Liver (tissue), 9 donors: ENCODE results near the gene KIF11. TPM values are rescaled to one million over a fixed set of nuclear protein-coding genes. Genes with fewer than 3 reads are reported as not detected.

Source experiments
- DNase-seq: peaks from one replicate; pipeline ENCODE4 v3.0.0-alpha.2; 2017; ENCODE audit warnings: low spot score
- H3K27ac ChIP-seq, 2 donors: one replicate each; pipeline ENCODE4 v1.7.0; 2013; ENCODE audit warnings: inconsistent platforms in 2 of 2, low read length in 2 of 2, control low read depth in 1 of 2, low read depth in 1 of 2, mild to moderate bottlenecking in 1 of 2
- H3K27me3 ChIP-seq, 4 donors: one replicate each; pipeline versions ENCODE4 v1.6.1 to v1.7.0; 2013; ENCODE audit warnings: low read length in 3 of 4, inconsistent platforms in 1 of 4, mild to moderate bottlenecking in 1 of 4, moderate library complexity in 1 of 4; ENCODE audit not compliant: control insufficient read depth in 4 of 4, insufficient read depth in 4 of 4
- H3K36me3 ChIP-seq, 4 donors: one replicate each; pipeline versions ENCODE4 v1.6.1 to v1.7.0; 2013; ENCODE audit warnings: low read length in 3 of 4, mild to moderate bottlenecking in 3 of 4, low read depth in 1 of 4, moderate library complexity in 1 of 4; ENCODE audit not compliant: control insufficient read depth in 4 of 4, insufficient read depth in 3 of 4
- H3K4me1 ChIP-seq, 4 donors: one replicate each; pipeline versions ENCODE4 v1.6.1 to v1.7.0; 2013; ENCODE audit warnings: low read length in 3 of 4, mild to moderate bottlenecking in 3 of 4, moderate library complexity in 1 of 4; ENCODE audit not compliant: control insufficient read depth in 4 of 4, insufficient read depth in 4 of 4
- H3K4me3 ChIP-seq, 3 donors: one replicate each; pipeline versions ENCODE4 v1.6.1 to v1.7.0; 2013; ENCODE audit warnings: low read length in 3 of 3, control low read depth in 1 of 3, low read depth in 1 of 3, mild to moderate bottlenecking in 1 of 3
- H3K9ac ChIP-seq, 2 donors: one replicate each; pipeline ENCODE4 v1.7.0; 2013; ENCODE audit warnings: low read length in 2 of 2, mild to moderate bottlenecking in 2 of 2, moderate library complexity in 2 of 2, control low read depth in 1 of 2, low read depth in 1 of 2
- H3K9me3 ChIP-seq, 4 donors: one replicate each; pipeline versions ENCODE4 v1.6.1 to v1.7.0; 2013; ENCODE audit warnings: low read length in 3 of 4; ENCODE audit not compliant: control insufficient read depth in 4 of 4
- ATF3 ChIP-seq: IDR thresholded peaks from 2 replicates; pipeline ENCODE4 v1.6.1; 2016; ENCODE audit warnings: antibody characterized with exemption
- CTCF ChIP-seq: fragments of 150-350 bp; IDR thresholded peaks from 2 replicates; pipeline ENCODE4 v1.5.1; 2017; ENCODE audit warnings: improper control_type of control experiment, low read depth, low read length; ENCODE audit not compliant: missing input control
- EGR1 ChIP-seq, 2 donors: IDR thresholded peaks; 2 replicates each; pipeline ENCODE4 v1.6.1; 2016 to 2018; ENCODE audit warnings: antibody characterized with exemption in 2 of 2, low read depth in 2 of 2
- FOXA1 ChIP-seq: IDR thresholded peaks from 2 replicates; pipeline ENCODE4 v1.6.1; 2016; ENCODE audit warnings: antibody characterized with exemption
- FOXA2 ChIP-seq: IDR thresholded peaks from 2 replicates; pipeline ENCODE4 v1.6.1; 2016; ENCODE audit warnings: antibody characterized with exemption
- GABPA ChIP-seq, 2 donors: IDR thresholded peaks in 1 of 2; conservative IDR thresholded peaks in 1 of 2; 2 replicates each; pipeline ENCODE4 v1.6.1; 2016; ENCODE audit warnings: antibody characterized with exemption in 2 of 2, mild to moderate bottlenecking in 1 of 2, moderate library complexity in 1 of 2
- HNF4A ChIP-seq, 2 donors: conservative IDR thresholded peaks; 2 replicates each; pipeline ENCODE4 v1.6.1; 2016; ENCODE audit warnings: antibody characterized with exemption in 2 of 2, mild to moderate bottlenecking in 2 of 2
- HNF4G ChIP-seq: IDR thresholded peaks from 2 replicates; pipeline ENCODE4 v1.6.1; 2016; ENCODE audit warnings: antibody characterized with exemption
- JUND ChIP-seq, 2 donors: IDR thresholded peaks; 2 replicates each; pipeline ENCODE4 v1.6.1; 2016; ENCODE audit warnings: antibody characterized with exemption in 2 of 2
- MAX ChIP-seq: IDR thresholded peaks from 2 replicates; pipeline ENCODE4 v1.6.1; 2016; ENCODE audit warnings: antibody characterized with exemption
- NR2F2 ChIP-seq: IDR thresholded peaks from 2 replicates; pipeline ENCODE4 v1.6.1; 2016; ENCODE audit warnings: antibody characterized with exemption
- RAD21 ChIP-seq, 2 donors: IDR thresholded peaks; 2 replicates each; pipeline ENCODE4 v1.6.1; 2016; ENCODE audit warnings: antibody characterized with exemption in 2 of 2, mild to moderate bottlenecking in 2 of 2
- REST ChIP-seq: IDR thresholded peaks from 2 replicates; pipeline ENCODE4 v1.6.1; 2016; ENCODE audit warnings: antibody characterized with exemption, mild to moderate bottlenecking
- RXRA ChIP-seq, 2 donors: IDR thresholded peaks; 2 replicates each; pipeline ENCODE4 v1.6.1; 2017 to 2018; ENCODE audit warnings: antibody characterized with exemption in 2 of 2, mild to moderate bottlenecking in 1 of 2
- SP1 ChIP-seq: IDR thresholded peaks from 2 replicates; pipeline ENCODE4 v1.6.1; 2018; ENCODE audit warnings: antibody characterized with exemption, mild to moderate bottlenecking
- TAF1 ChIP-seq: conservative IDR thresholded peaks from 2 replicates; pipeline ENCODE4 v1.6.1; 2016; ENCODE audit warnings: antibody characterized with exemption, mild to moderate bottlenecking
- YY1 ChIP-seq: IDR thresholded peaks from 2 replicates; pipeline ENCODE4 v1.6.1; 2016; ENCODE audit warnings: antibody characterized with exemption, mild to moderate bottlenecking
- ZBTB33 ChIP-seq: IDR thresholded peaks from 2 replicates; pipeline ENCODE4 v1.6.1; 2016; ENCODE audit warnings: antibody characterized with exemption
- WGBS: extraction: QIAGEN DNeasy Blood & Tissue Kit; methylation state at CpG from one replicate; pipeline ENCODE4 v1.1.7; 2013; 5-methylcytosine and 5-hydroxymethylcytosine counted together
- polyA plus RNA-seq, 2 donors: library from polyadenylated mRNA; stranded (reverse) in 1 of 2; unstranded in 1 of 2; fragments of 200-250 nt in 1 of 2; fragments of >200 nt in 1 of 2; fragmentation: Nextera tagmentation in 1 of 2; extraction: Ambion mirVana in 1 of 2; gene quantifications; one replicate each; pipeline versions ENCODE4 v1.2.1 to v1.2.3, GENCODE V29; 2013 to 2015
- total RNA-seq, 2 donors: library from RNA; depleted of rRNA; stranded (reverse); fragments of >200 nt; gene quantifications; one replicate each; pipeline ENCODE4 v1.2.3, GENCODE V29; 2014
- donor health status: healthy.
- donor health status: healthy.
- donor health status: healthy.
- donor health status: healthy.
- donor health status: healthy.

The KIF11 gene
- 10 to 100 TPM in 1 of 2 donors, under 1 TPM in 1; 0.25 to 29.2 TPM for total RNA-seq
- polyA plus RNA-seq: under 1 TPM; 0.32 to 0.84 TPM

GRCh38 chr10:92592761-92593618, at the start of gene KIF11:
TSS of gene KIF11 (plus strand) at chr10:92593130. CDS start at chr10:92593376, 246 bp downstream.
- TF ChIP-seq EGR1 (IDR thresholded peaks at IDR 0.05; ENCODE audit: low read depth in 2 of 2) (peak in 1 of 2 donors; percentile 30), FOXA1 (no peak), ATF3 (no peak), REST (peak; percentile 80), JUND (IDR thresholded peaks at IDR 0.05) (no peak), HNF4A (conservative IDR thresholded peaks at IDR 0.05) (peak in 1 of 2 donors; percentile 18), SP1 (peak; percentile 62), MAX (peak; percentile 81), HNF4G (no peak), TAF1 (peak; percentile 97), RAD21 (IDR thresholded peaks at IDR 0.05) (peak in 1 of 2 donors; percentile 14), RXRA (IDR thresholded peaks at IDR 0.05) (peak; percentile 25 to 29), CTCF (no peak), NR2F2 (no peak), ZBTB33 (peak; percentile 32), YY1 (peak; percentile 89), FOXA2 (no peak), GABPA (IDR thresholded peaks at IDR 0.05 in 1 of 2, conservative IDR thresholded peaks at IDR 0.05 in 1 of 2) (peak in 1 of 2 donors; percentile 62)
- peak within 1 kb of the TSS; percentile 53 to 78 for H3K9ac ChIP-seq
- H3K27ac ChIP-seq: peak within 1 kb of the TSS; percentile 76 to 85
- H3K27me3 ChIP-seq: no peaks in the 10 kb centered on the region
- peak; percentile 97 for DNase-seq
- H3K36me3 ChIP-seq: no peaks in the 10 kb centered on the region
- no peaks in the 10 kb centered on the region for H3K9me3 ChIP-seq
- H3K4me3 ChIP-seq: peak within 1 kb of the TSS; percentile 60 to 90 (median 73)
- WGBS: under 1% methylated on average over 61 of the region's 61 CpGs
- peaks cover 2 to 21% (median 11%) of the 10 kb centered on the region in 4 donors for H3K4me1 ChIP-seq
